ENCODE results near the gene AGBL1. TPM values are rescaled to one million over a fixed set of nuclear protein-coding genes. Genes with fewer than 3 reads are reported as not detected.
A peak's percentile ranks its signal among the peaks of the same experiment; 100 is the strongest.

Gene AGBL1
- polyA plus RNA-seq, 1 donor, result 11.7 TPM

DNA sequence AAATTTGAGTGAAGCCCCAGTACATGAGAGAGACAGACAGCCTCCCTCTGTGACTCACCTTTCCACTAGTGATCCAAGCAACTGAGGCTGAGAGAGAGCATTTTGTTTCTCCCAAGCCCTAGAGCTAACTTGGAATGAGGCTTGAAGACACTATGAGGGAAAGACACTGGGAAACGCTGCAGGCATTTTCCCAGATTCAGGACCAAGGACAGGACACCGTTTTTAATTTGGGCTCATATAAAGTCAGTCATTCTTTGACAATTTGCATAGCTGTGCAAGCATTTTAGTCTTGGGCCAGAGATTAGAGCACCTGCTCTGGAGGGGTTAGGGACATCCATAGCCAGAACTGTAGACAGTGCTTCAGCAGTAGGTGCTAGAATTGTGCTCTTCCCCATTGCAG lies 249.0 kb downstream of the AGBL1 start:
- DNase-seq, result no peak

GRCh38 chr15:86329311-86330013 lies 249.8 kb downstream of the AGBL1 start:
- no peak for DNase-seq

DNA sequence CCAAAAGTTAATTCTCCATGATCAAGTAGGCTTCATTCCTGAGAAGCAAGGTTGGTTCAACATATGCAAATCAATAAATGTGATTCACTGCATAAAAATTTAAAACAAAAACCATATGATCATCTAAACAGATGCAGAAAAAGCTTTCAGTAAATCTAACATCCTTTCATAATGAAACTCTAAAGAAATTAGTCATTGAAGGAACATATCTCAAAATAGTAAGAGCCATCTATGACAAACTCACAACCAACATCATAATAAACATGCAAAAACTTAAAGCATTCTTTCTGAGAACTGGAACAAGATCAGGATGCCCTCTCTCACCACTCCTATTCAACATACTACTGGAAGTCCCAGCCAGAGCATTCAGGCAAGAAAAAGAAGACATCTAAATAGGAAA lies 254.1 kb downstream of the AGBL1 start:
- DNase-seq, result no peak

- no peak for DNase-seq
Measured at GRCh38 chr15:86336051-86336788, 256.5 kb downstream of the AGBL1 start.

DNA sequence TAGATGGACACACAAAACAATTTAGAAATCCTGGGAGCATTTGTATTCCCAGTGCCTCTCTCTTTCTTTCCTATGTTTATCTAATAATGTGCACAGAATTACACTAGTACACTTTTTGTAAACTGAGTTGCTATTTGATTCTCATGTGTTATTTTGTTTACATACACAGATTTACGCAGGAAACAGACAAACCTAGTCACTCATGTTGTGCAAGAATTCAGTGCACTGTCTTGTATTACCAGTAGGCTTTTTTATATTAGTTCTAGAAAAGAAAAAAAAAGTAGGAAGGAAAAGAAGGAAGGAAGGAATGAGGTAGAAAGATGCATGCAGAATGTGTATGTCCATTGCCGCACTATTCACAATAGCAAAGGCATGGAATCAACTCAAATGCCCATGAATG lies 257.4 kb downstream of the AGBL1 start:
- no peak for DNase-seq

DNA sequence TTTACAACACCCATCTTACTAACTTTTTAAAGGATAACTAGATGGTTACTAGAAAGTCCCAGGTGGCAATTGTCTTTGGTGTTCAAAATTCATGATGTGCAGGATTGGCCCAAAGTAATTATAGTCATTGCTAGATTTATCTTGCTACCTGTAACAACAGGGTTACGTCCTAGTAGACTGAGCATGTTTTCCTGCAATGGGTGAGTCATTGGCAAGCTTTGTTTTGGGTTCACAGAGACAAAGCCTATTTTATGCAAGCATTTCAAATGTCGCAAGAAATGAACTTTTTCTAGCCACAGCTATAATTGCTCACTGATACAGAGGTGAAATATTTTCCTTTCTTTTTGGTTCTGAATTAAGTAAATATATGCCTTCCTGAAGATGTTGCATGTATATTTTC lies 267.6 kb downstream of the AGBL1 start:
- no peak for DNase-seq

- DNase-seq, result no peak
Measured at GRCh38 chr15:86349565-86349964, 269.9 kb downstream of the AGBL1 start.

DNA sequence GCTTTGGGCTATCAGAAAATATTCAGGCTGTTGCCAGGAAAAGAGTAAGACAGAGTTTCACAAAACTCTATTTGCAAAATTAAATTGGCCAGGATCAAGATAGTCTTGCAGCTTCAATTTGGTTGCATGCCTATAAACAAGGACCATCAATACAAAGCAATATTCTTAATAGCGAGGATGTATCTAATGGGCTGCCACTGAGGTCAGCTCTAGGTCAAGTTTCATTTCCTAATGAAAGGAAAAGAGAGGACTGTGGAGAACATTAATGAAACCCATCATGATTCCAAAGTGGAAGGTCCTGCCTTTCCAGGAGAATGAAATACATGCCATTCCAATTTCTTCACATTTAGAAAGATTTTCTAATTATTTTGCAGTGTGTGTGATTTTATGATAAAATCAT lies 273.5 kb downstream of the AGBL1 start:
- DNase-seq, result no peak

DNA sequence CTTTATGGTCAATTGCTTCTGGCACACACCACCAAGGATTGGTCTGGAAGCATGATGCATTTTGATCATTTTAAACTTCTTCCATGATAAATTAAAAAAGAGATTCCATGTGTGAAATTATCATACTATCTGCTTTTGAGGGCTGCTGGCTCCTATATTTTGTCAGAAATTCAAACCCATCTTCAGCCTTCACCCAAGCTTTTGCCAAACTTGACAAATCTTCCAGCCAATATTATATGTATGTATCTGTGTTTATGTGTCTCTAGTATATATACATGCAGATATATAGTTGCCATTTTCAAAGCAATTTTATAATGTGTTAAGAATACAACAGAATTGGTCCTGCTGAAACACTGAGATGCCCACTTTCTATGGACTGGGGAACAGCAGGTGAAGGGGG lies 275.7 kb downstream of the AGBL1 start:
- DNase-seq, result no peak

DNA sequence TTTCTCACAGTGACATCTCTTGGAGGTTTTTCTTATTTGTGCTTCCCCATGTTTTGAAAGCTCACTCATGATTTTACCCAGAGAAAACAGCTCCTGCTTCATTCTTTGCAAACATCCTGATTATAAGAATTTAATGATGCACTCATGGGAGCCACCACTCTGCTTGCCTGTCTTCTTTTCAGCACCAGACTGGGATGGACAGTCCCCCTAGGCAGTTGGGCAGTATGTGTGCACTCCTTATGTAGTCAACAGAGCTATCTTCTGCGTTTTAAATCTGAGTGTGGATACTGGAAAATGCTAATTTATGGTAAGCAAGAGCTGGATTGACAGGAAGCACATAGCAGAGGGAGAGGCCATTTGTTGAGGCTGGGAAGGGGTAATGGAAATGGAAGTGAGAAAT lies 276.1 kb downstream of the AGBL1 start:
- DNase-seq, result no peak

DNA sequence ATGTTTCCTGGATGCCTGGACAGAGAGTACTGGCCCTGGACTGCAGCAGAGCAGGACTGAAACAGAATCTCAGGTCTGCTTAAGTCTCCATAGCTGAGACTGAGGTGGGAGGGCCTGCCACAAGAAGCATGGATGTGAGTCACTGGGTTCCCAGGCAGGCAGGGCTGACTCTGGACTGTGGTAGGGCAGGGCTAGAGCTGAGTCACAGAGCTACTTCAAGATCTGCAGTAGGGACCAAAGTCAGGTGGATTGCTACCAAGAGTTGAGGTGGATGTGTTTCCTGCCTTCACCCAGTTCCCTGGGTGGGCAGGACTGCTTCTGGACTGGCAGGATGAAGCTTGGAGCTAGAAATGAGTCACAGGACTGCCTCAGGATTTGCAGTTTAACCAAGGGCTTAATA lies 282.9 kb downstream of the AGBL1 start:
- DNase-seq, result no peak

DNA sequence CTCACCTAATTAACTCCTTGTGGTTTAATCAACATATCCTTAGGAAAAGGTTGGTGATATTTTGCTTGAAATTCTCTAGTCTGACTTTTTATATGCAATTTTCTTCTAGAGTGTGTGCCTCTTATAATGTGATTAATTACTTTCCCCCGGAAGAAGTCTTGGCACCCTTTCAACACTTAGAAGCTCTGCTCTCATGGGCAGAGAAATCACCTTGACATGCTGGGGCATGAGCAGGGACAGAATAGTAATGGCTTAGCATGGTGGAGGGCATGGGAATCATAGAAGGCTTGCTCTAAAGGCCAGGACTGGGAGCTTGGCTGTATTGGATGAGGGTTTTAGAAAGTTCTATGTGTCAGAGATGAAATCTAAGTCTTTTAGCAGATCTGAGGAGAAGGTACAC lies 293.5 kb downstream of the AGBL1 start:
- no peak for DNase-seq

GRCh38 chr15:86375733-86376280 lies 296.1 kb downstream of the AGBL1 start:
- no peak for DNase-seq

GRCh38 chr15:86377914-86378313 lies 298.2 kb downstream of the AGBL1 start:
- DNase-seq, result no peak

- DNase-seq, result no peak
Measured at GRCh38 chr15:86382341-86382740, 302.7 kb downstream of the AGBL1 start.

DNA sequence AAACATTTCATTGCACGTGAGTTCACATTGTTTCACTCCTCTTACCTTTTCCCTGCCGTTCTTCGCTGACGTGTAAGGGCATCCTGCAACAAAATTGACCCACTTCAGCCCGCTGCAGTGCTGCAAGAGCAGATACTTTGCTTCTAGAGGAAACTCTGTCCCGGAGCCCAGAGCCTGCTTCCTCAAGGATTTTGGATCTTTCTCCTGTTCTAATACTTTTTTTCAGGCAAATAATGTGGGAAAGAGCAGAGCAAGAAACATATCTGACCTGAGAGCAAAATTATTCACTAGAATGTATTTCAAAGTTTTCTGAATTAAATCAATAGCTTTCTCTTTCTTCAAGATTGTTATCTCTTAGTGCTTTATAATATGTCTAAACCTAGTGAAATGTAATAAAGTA lies 303.9 kb downstream of the AGBL1 start:
- DNase-seq, result no peak

GRCh38 chr15:86384186-86384585 lies 304.5 kb downstream of the AGBL1 start:
- DNase-seq, result no peak

GRCh38 chr15:86392296-86392695 lies 312.6 kb downstream of the AGBL1 start:
- no peak for DNase-seq

GRCh38 chr15:86392874-86393273 lies 313.2 kb downstream of the AGBL1 start:
- no peak for DNase-seq

DNA sequence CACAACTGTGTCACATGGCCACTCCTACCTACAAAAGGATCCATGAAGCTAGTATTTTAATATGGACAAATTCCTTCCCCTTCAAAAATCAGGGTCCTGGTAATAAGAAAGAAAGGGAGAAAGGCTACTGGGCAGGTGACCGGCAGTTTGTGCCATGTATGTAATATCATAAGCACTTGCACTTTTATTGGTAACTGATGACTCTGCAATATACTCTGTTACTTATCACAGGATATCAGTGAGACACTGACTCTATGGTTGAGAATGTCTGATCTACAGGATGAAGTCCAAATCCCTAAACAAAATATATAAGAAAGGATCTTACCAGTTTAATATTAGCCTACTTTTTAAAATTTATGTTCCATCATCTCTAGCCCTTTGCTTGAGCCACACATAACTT lies 315.2 kb downstream of the AGBL1 start:
- no peak for DNase-seq

- DNase-seq, result peak; percentile 86
Measured at GRCh38 chr15:86399041-86399954, 319.6 kb downstream of the AGBL1 start.

DNA sequence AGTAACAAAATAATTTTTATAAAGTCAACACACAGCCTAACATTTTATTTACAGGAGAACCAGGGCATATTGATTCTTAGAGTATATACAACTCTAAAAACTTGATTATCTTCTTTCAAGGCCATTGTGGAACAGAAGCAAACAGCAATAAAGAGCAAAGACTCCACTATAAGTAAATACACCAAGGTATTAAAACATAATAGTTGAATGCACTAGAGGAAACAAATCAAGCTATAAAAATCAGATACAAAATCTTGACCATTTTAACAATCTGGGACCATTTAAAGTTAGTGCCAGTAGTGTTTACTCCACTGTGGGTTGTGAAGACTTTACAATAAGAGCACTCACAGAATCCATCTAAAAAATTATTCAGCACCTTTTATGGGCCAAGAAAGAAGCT lies 323.6 kb downstream of the AGBL1 start:
- no peak for DNase-seq
